Neural progenitor cell (in vitro differentiated cells): Measurements from ENCODE around the gene KCP.

Experiments used
- CTCF ChIP-seq: fragments of 200-600 bp; sonication (generic); IDR thresholded peaks from 2 replicates; pipeline ENCODE4 v1.5.1; 2017; ENCODE audit warnings: antibody characterized with exemption, mild to moderate bottlenecking
- EZH2 ChIP-seq: fragments of 200-600 bp; sonication (generic); IDR thresholded peaks from 2 replicates; pipeline ENCODE4 v1.6.1; 2017; ENCODE audit warnings: antibody characterized with exemption, mild to moderate bottlenecking, moderate library complexity

DNA sequence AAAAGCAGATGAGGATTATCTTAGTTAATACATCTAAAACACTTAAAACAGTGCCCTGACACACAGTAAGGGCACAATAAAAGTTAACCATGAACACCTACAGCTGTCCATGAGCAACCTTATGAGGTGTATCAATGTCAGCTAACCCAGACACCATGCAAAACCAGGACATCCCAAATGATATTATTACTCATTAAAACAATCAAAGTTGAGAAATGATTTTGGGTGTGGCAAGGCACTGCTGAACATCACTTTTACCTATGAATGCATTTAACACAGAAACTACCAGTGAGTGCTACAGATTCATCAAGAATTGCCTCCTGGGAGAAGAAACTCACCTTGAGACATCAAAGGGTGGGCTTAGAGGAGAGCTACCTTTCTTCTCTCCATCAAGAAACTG, 45.5 kb upstream of the KCP start:
- TF ChIP-seq CTCF (no peak), EZH2 (no peak)
